GM19025 (cell line): ENCODE measurements around the gene SCD.

ENCODE experiments used
- ATAC-seq: cut with Tn5 transposase; IDR thresholded peaks from one replicate; pipeline ENCODE4 v1.9.1; 2021; ENCODE audit warnings: mild to moderate bottlenecking, low read depth, moderate library complexity; ENCODE audit not compliant: unreplicated experiment

The SCD gene

DNA sequence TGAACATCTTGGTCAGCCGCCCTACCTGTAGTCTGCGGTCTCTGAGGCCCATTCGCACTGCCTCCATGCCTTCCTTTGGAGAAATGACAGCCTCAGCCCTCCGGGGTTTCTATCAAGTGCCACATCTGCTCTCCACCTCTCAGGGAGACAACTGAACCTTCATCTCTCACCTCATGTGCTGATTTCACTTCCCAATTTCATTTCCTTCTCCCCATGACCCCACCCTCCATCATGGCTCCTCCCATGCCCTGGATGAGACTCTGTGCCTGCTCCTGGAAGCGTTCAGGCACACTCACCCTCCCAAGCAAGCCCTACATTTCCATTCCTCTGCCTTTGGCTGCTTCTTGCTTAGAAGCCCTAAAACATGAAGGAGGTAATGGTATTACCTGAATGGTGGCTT is 7.8 kb upstream of the SCD start:
- no peak for ATAC-seq

DNA sequence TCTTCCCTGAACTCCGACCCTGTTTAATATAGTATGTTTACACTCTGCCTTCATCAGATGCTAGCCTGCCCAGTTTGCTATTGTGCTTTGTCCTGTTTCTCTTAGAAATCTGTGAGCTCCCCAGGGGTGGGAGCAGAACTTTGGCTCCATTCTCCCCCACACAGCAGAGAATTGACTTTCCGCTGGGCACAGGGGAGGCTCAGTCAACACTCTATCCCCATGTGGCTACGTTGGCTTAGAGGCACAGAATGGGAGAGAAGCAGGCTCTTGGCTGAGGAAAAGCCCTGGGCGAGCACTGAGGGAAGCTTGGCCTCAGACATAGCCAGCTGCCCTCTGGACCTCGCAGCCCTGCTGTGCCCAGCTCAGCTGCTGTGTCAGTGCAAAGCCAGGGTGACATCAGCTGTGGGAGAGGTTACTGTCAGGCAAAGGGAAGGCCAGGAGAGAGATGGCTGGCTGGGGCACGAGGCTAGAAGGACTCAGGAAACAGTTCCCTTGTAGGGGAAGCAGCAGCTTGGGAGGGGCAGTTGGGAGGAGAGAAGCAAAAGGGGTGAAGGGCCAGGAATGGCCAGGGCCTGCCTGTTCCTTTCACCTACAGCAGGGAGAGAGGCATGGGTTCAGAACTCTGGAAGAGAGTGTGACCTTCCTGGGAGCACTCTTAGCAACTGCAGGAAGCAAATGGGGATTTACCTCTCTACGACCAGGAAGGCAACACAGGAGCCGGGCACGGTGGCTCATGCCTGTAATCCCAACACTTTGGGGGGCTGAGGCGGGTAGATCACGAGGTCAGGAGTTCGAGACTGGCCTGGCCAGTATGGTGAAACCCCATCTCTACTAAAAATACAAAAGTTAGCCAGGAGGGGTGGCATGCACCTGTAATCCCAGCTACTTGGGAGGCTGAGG is 5.8 kb upstream of the SCD start:
- no peak for ATAC-seq

DNA sequence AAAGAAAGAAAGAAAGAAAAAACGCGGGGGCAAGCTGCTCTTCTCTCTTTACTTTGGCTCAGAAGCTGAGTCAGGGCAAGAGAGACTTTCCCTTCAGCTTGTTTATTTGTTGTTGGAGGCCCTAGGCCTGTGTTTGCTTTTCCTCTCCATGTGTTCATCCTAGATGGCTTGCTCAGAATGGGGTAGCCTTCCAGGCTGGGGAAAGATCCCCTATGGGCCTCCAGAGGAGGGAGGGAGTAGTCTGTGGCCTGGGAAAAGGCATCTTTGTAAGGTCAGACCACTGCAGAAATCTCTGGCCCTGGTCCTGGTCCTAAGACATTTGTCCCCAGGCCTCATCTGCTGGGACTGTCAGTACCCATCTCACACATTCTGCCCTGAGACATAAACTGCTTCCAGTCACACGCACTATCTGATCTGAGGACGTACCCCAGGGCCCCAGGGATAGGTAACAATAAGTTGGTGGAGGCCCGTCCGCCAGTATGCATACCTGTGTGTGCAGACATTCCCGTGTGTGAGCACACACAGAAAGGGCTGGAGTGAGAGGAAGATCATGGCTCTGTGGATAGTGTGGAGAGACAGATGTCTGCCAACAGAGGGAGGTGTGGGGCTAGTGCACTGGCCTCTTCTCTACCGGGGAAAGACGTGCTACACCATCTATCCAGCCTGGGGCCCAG is 4.9 kb upstream of the SCD start:
- no peak for ATAC-seq

DNA sequence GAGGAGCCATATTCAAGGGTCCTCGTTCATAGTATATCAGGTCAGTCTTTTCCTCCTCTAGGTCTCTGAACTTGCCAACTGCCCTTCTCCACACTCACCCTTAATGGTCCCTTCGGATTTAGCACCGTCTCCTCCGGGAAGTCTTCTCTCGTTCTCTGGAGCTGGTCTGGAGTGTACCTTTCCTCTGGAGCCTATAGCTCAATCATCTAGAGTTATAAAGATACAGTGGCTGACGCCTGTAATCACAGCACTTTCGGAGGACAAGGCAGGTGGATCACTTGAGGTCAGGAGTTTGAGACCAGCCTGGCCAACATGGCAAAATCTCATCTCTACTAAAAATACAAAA is 4.4 kb upstream of the SCD start:
- ATAC-seq, result no peak

DNA sequence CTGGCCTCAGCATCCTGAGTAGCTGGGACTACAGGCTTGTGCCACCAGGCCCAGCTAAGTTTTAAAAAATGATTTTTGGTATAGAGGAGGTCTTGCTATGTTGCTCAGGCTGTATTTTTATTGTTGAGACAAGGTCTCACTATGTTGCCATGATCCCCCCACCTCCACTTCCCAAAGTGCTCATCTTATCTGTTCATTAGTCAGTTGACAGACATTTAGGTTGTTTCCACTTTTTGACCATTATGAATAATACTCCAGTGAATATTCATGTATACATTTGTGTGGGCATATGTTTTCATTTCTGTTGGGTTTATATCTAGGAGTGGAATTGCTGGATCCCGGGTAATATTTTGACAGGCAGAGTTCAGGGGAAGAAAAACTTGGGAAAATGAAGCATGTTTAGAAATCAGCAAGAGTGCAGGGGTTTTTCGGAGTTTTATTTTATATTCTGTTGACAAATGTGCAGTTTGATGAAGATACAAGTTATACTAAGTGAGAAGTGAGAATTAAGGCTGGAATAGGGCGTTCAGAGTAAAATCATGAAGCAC is 2.7 kb upstream of the SCD start:
- no peak for ATAC-seq

DNA sequence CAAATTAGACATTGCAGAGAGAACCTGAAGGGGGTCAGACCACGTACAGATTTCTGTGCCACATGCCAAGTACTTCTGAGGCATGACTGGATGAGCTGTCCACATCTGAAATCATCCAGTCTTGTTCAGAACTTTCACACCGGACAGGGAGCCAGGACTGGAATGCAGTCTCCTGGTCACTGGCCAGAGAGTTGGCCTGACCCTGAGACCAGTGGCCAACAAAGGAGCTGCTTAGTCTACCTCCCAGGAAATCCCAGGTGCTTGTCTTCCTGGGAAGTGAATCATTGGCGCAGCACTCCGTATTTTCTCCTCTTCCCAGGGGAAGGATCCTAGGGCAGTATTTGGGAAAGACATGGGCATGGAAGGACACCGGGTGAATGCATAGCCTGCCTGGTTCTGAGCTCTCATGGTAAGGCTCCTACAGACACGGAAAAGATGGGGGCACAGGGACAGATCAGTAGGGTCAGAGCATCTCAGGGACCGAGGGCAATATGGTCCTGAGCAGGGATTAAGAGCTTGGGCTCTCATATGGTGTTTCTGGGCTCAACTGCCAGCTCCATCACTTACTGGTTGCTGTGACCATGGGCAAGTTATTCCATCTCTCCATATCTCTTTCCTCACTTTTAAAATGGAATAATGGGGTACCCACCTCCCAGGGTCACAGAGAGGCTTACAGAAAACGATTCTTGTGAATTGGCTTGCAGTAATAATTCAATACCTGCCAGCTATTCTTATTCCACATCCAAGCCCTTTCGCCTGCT is 1.3 kb upstream of the SCD start:
- ATAC-seq, result no peak

DNA sequence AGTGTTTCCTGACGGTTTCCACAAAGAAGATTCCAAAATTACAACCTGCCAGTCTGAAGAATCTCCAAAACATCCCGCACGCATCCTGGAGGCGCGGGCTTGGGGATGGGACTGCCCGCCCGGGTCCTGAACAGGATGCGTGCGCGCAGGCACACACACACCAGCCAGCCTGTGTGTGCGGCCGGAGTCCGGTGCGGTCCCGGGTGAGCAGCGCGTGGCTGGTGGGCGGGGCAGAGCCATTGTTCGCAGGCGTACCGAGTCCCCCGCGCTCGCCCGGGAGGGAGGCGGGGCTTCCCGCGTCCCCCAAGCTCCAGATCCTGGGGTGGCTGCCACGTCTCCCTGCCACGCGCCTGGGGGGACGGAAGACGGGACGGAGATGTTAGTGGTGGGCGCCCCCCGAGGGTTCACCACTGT is 675 bp upstream of the SCD start:
- peak; percentile 47 for ATAC-seq

DNA sequence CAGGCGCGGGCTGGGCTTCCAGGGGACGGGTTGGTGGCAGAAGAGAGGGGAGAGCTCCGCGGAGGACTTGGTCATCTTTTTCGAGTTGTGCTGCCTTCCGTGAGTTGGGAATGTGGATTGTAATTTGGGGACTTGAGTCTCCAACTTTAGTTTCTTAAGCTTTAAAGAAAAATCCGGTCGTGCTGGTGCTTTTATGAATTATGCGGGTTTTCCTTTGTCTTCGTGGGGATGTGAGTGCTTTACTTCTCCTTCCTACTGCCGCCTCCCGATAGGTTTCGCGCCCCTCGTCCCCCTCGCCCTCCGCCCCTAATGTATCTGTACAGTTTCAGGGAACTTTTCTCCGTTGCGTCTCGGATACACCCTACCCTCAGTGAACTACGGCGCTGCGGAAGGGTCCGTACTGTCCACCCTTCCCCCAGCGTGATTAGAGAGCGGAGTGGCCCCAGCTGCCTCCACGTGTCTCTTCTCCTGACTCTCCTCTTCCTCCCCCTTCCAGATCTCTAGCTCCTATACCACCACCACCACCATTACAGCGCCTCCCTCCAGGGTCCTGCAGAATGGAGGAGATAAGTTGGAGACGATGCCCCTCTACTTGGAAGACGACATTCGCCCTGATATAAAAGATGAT is 649 bp downstream of the SCD start:
- ATAC-seq, result no peak

DNA sequence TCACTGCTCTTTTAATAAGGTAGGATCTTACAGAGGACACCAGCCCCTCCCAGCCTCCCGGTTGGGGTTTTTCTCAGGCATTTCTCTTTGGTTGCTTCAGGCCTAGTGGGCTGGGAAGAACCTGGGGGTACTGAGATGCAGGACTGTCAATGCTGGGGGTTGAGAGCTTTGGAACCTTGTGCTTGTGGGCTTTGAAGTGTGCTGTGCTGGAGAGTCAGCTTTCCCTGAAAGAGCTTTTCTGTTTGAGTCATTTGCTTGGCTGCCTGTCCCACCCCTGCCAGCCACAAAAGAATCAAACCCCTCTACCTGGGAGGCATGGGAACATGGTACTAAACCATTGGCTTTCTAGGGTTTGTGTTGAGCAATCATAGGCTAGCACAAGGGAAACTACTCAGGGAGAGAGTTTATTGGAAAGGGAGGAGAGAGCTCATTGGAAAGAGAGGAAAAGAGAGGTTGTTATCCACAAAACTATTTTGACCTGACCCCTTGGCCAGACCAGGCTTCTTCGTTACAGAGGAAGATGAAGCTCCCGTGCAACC is 1.4 kb downstream of the SCD start:
- ATAC-seq, result no peak

DNA sequence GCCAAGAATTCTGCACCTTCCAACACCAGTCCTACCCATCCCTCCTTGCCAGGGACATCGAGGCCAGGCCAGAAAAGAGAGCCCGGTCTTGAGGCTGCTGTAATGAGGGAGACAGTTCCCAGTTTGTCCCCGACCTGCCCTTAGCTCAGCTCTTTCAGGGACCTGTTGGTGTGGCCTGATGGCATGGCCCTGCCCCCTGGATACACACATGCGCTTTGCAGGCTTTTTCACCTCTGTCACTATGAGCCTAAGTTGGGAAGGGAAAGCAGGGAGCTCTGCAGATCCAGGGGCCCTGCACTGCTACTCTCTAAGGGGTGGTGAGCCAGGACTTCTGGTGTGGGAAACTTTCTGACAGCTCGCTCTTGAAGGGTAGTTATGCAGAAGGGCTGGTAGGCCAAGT is 2.1 kb downstream of the SCD start:
- no peak for ATAC-seq

DNA sequence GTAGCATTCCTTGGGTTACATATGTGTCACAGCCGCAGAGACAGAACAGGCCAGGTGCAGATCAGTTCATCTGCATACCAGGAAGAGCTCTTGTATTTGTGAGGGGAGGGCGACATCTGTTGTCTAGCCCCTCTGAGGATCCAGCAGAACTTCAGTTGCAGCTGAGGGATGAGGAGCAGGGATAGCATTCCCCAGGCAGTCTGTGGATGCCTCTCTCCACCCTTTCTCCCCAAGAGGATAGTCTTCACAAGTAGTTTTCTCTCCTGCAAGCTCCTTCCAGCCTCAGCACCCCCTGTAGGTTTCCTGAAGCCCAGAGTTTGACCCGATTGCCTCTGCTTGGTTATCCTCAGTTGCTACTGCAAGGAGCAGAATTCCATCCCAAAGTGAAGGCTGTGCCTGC is 2.6 kb downstream of the SCD start:
- ATAC-seq, result no peak

DNA sequence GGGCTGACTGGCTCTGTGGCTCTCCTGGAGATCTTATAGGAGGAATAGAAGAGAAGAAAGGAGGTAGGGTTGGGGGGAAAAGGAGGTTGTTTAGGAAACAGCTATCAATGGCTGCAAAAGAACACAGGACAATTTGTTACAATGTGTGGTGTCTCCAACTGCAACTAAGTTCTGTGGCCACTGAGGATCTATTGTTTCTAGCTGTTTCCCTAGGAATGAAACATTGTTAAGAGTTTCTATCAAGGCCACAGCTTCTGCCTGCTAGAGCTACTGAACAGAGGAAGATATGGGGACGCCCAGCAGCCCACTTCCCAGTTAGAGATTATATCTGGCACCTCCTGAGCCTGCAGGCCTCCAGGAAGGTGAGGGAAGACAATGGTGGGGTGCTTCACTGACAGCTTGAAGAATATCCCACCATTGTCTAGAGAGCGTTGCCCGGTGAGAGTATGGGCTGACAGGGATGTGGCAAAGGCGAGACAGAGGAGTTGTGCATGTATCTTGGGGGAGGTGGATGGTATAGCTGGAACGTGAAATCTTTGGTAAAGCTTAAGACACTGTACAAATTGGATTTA is 4.0 kb downstream of the SCD start:
- no peak for ATAC-seq

DNA sequence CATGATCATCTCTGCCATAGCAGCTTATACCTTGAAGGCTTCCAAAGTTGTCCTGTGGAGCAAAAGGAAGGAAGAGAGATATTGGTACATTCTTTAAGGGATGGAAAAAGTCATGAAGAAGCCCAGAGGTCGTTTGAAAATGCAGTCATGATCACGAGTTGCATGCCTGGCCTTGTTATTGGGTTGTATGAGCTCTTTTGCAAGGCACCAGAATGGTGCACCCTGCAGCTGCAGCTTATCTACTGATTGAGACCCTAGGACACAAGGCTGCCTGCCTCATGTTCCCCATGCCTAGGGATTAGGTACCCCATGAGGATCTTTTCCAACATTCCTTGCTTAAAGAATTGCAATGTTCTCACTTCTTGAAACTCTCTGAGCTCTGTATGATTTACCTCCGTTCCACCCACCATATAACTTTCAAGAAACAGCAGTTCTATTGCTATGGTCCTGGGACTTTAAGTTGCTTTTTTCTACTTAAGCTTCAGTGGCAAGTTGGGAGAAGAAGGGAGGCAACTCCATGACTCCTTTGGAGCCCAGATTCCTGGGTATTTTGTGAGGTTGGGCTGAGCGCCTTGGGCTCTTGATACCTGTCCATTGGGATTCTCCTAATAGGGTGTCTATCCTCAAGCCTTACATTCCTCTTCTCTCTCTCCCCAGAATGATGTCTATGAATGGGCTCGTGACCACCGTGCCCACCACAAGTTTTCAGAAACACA is 6.9 kb downstream of the SCD start:
- ATAC-seq, result no peak

DNA sequence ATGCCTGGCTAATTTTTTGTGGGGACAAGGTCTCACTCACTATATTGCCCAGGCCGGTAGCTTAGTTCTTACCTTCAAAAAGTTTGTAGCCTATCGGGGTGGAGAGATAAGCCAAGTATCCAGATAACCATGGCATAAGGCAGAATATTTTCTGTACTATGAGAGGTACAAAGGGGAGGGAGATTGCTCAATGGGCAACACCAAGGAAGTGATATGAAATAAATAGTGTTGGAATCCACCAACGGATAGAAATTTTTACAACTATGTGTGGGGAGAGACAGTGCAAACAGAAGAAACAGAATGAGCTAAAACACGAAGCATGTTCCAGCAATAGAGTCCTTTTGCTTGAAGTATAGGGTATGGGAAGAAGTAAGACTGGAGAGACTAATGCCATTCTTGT is 8.1 kb downstream of the SCD start:
- ATAC-seq, result no peak

DNA sequence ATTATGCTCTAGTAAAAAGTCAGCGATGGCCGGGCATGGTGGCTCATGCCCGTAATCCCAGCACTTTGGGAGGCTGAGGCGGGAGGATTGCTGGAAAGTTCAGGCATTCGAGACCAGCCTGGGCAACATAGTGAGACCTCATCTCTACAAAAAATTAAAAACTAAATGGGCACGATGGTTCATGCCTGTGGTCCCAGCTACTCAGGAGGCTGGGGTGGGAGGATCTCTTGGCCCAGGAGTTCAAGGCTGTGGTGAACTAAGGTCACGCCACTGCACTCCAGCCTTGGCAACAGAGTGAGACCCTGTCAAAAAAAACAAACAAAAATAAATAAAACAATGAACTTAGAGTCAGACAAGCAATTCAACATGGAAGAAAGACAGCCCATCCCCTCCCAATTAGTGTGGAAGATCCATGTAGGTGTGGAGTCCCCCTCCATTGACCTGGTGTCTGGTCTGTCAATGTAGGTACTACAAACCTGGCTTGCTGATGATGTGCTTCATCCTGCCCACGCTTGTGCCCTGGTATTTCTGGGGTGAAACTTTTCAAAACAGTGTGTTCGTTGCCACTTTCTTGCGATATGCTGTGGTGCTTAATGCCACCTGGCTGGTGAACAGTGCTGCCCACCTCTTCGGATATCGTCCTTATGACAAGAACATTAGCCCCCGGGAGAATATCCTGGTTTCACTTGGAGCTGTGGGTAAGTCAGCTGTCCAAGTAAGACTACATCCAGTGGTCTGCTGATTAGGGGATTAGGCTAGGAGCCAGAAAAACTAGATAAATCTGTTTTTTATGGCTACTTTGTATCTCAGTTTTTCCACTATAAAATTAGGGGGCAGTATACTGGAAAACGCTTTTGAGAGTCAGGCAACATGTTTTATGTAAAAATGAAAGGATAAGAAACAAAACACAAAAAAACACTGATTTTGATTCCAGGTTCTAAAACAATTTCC is 9.3 kb downstream of the SCD start:
- ATAC-seq, result no peak

DNA sequence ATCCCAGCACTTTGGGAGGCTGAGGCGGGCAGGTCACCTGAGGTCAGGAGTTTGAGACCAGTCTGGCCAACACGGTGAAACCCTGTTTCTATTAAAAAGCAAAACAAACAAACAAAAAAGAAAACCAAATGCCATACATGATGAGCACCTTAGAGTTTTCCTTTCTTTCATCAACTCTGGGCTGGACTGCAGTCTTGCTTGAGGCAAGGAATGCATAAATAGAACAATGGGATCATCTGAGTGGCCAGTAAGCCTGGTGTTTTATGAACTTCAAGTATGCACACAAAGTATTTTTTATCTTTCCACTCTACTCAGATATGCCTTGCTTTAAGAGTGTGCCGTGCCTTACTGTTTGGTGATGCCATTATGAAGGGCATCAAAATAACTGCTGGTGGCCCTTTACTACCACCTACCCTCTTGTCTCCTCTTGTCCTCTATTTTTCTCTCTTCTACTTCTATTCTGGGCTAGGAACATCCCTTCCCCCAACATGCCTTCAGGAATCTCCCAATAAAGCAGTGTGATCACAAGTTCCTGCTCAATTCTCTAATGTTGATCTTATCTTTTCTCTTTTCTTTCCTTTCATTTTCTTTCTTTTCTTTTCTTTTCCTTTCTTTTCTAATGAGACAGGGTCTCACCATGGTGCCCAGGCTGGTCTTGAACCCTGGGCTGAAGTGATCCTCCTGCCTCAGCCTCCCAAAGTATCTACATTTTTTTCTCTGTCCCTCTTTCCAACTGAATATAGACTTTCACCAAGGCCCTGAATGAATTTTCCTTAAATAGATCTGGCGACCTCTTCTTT is 10.2 kb downstream of the SCD start:
- ATAC-seq, result no peak

DNA sequence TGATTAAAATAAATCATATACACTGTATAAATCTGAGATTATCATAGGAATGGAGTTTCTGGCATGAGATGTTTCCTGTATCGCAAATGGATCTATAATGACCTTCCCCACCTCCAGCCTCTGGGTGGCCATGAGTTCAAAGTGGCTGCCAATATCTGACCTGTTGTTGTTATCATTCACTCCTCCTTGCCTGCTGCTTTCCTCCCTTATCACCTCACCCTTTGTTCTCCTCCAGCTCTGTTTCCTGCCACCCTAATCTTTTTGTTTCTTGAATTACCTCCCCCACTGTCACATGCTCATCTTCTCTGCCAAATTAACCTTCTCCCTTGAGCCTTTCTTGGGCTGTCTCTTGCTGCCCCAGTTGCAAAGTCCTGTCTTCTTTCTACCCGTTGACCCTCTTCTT is 12.0 kb downstream of the SCD start:
- no peak for ATAC-seq
